ENCODE data around the gene USPL1.

USPL1 gene

GRCh38 chr13:30705680-30706079, 88.0 kb downstream of the USPL1 start:
- Mint-ChIP-seq H3K27me3 (peaks cover 26% of the 10 kb centered on the region), H3K27ac (no peak overlapping the region), H3K36me3 (no peaks in the 10 kb centered on the region), H3K4me1 (no peaks in the 10 kb centered on the region), H3K4me3 (no peak overlapping the region), H3K9me3 (no peaks in the 10 kb centered on the region)
- CTCF ChIA-PET: no interaction called here
- no peak for DNase-seq

GRCh38 chr13:30708541-30708940, 90.8 kb downstream of the USPL1 start:
- H3K36me3 Mint-ChIP-seq: no peaks in the 10 kb centered on the region
- peaks cover 4% of the 10 kb centered on the region for H3K4me1 Mint-ChIP-seq
- no peak overlapping the region for H3K4me3 Mint-ChIP-seq
- no peak overlapping the region for H3K27ac Mint-ChIP-seq
- H3K9me3 Mint-ChIP-seq: no peaks in the 10 kb centered on the region
- peaks cover 28% of the 10 kb centered on the region for H3K27me3 Mint-ChIP-seq
- DNase-seq: no peak
- CTCF ChIA-PET: no interaction called here
